GM12878 (cell line): ENCODE data around the gene DDX10.

Experiments
- EP300 ChIP-seq, 2 experiments: fragments of 150-350 bp in 1 of 2; IDR thresholded peaks; 2 replicates each; pipeline ENCODE4 v1.6.1; 2011 to 2012; ENCODE audit warnings: low read depth in 2 of 2, low read length in 2 of 2, borderline replicate concordance in 1 of 2, improper control_type of control experiment in 1 of 2, inconsistent platforms in 1 of 2; ENCODE audit not compliant: control insufficient read depth in 1 of 2
- EZH2 ChIP-seq: IDR thresholded peaks from 2 replicates; pipeline ENCODE4 v1.6.1; 2012; ENCODE audit warnings: low read depth, mild to moderate bottlenecking, control low read depth, inconsistent platforms, low read length, borderline replicate concordance; ENCODE audit not compliant: control insufficient read depth
- NRF1 ChIP-seq: conservative IDR thresholded peaks from 2 replicates; pipeline ENCODE4 v1.6.1; 2011; ENCODE audit warnings: mild to moderate bottlenecking, low read depth, low read length, improper control_type of control experiment
- SP1 ChIP-seq: IDR thresholded peaks from one replicate; pipeline ENCODE4 v1.6.1; 2011; ENCODE audit warnings: low read depth, low read length
- TF ChIP-seq, protein P1 (sequence below): IDR thresholded peaks from 2 replicates; pipeline ENCODE4 v1.6.1; 2012; ENCODE audit warnings: mild to moderate bottlenecking, low read depth, low read length

DNA sequence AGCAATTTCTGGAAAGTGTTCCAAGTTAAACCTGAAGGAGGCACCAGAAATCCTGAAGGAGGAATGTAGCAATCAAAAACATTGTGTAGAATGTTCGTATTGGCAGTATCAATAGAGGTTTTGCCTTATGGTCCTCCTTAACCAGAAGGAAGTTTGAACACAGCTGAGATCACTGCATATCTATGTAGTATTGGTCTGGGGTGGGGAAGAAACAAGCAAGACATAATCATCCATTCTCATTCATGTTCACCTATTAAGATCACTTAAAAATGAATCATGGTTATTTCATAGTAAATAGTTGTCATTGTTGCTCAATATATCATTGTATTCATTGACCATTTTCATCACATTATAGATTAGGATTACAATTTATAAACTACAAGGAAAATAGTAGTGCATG is 160.5 kb downstream of the DDX10 start:
- TF ChIP-seq NRF1 (no peak), SP1 (no peak), EZH2 (no peak), EP300 (IDR thresholded peaks at IDR 0.05; ENCODE audit: borderline replicate concordance in 1 of 2, control insufficient read depth in 1 of 2, low read depth in 2 of 2, low read length in 2 of 2) (no peak)
- TF ChIP-seq, protein P1, sequence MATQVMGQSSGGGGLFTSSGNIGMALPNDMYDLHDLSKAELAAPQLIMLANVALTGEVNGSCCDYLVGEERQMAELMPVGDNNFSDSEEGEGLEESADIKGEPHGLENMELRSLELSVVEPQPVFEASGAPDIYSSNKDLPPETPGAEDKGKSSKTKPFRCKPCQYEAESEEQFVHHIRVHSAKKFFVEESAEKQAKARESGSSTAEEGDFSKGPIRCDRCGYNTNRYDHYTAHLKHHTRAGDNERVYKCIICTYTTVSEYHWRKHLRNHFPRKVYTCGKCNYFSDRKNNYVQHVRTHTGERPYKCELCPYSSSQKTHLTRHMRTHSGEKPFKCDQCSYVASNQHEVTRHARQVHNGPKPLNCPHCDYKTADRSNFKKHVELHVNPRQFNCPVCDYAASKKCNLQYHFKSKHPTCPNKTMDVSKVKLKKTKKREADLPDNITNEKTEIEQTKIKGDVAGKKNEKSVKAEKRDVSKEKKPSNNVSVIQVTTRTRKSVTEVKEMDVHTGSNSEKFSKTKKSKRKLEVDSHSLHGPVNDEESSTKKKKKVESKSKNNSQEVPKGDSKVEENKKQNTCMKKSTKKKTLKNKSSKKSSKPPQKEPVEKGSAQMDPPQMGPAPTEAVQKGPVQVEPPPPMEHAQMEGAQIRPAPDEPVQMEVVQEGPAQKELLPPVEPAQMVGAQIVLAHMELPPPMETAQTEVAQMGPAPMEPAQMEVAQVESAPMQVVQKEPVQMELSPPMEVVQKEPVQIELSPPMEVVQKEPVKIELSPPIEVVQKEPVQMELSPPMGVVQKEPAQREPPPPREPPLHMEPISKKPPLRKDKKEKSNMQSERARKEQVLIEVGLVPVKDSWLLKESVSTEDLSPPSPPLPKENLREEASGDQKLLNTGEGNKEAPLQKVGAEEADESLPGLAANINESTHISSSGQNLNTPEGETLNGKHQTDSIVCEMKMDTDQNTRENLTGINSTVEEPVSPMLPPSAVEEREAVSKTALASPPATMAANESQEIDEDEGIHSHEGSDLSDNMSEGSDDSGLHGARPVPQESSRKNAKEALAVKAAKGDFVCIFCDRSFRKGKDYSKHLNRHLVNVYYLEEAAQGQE, result no peak
